GM19395 (cell line): ENCODE measurements around the gene JMY.

Experiments used
- ATAC-seq: cut with Tn5 transposase; IDR thresholded peaks from one replicate; pipeline ENCODE4 v1.9.1; 2021; ENCODE audit warnings: mild to moderate bottlenecking, moderate library complexity; ENCODE audit not compliant: unreplicated experiment

Gene JMY

GRCh38 chr5:79235634-79236361 is at the start of gene JMY:
JMY (plus strand) TSS chr5:79236131; CDS start chr5:79236651, 520 bp downstream.
- peak; percentile 65 for ATAC-seq

GRCh38 chr5:79186455-79186854 is 49.5 kb upstream of the JMY start:
- no peak for ATAC-seq

GRCh38 chr5:79189439-79190234 is 46.3 kb upstream of the JMY start:
- ATAC-seq: no peak

- ATAC-seq: no peak
These were observed 45.7 kb upstream of the JMY start for GRCh38 chr5:79190235-79190529.

GRCh38 chr5:79191457-79191856 is 44.5 kb upstream of the JMY start:
- no peak for ATAC-seq

GRCh38 chr5:79193643-79194042 is 42.3 kb upstream of the JMY start:
- ATAC-seq: no peak

GRCh38 chr5:79200573-79201183 is 35.3 kb upstream of the JMY start:
- no peak for ATAC-seq

- no peak for ATAC-seq
These were observed 34.7 kb upstream of the JMY start for GRCh38 chr5:79201206-79201605.

- no peak for ATAC-seq
These were observed 33.9 kb upstream of the JMY start for GRCh38 chr5:79202076-79202475.

GRCh38 chr5:79205965-79206364 is 30.0 kb upstream of the JMY start:
- no peak for ATAC-seq

GRCh38 chr5:79206541-79206940 is 29.4 kb upstream of the JMY start:
- no peak for ATAC-seq

GRCh38 chr5:79209505-79209904 is 26.4 kb upstream of the JMY start:
- no peak for ATAC-seq

GRCh38 chr5:79224286-79224984 is 11.5 kb upstream of the JMY start:
- no peak for ATAC-seq

- ATAC-seq: no peak
These were observed 10.9 kb upstream of the JMY start for GRCh38 chr5:79225026-79225425.

GRCh38 chr5:79225441-79225840 is 10.5 kb upstream of the JMY start:
- ATAC-seq: no peak

GRCh38 chr5:79227484-79228025 is 8.4 kb upstream of the JMY start:
- no peak for ATAC-seq

GRCh38 chr5:79229357-79230174 is 6.4 kb upstream of the JMY start:
- peak; percentile 57 for ATAC-seq

- no peak for ATAC-seq
These were observed 684 bp upstream of the JMY start for GRCh38 chr5:79235261-79235633.

GRCh38 chr5:79236362-79236969 is 535 bp downstream of the JMY start:
- ATAC-seq: peak; percentile 17
